EH (cell line): ENCODE data around the gene CCNK.

Source experiments
- DNase-seq: peaks from one replicate; pipeline ENCODE4 v3.0.0-alpha.2; 2015; ENCODE audit warnings: low read depth

CCNK gene

GRCh38 chr14:99519931-99520421, 38.8 kb downstream of the CCNK start:
- no peak for DNase-seq

GRCh38 chr14:99520571-99521081, 39.4 kb downstream of the CCNK start:
- DNase-seq: no peak

GRCh38 chr14:99521176-99522024, 40.2 kb downstream of the CCNK start:
- DNase-seq: no peak

GRCh38 chr14:99522025-99522401, 40.8 kb downstream of the CCNK start:
- DNase-seq: no peak

- peak; percentile 84 for DNase-seq
Observed at GRCh38 chr14:99522457-99522891, 41.3 kb downstream of the CCNK start.

GRCh38 chr14:99522934-99523703, 41.9 kb downstream of the CCNK start:
- peak; percentile 54 for DNase-seq

GRCh38 chr14:99523704-99524055, 42.5 kb downstream of the CCNK start:
- DNase-seq: no peak

- peak; percentile 24 for DNase-seq
Observed at GRCh38 chr14:99524091-99524661, 43.0 kb downstream of the CCNK start.

GRCh38 chr14:99524804-99525698, 43.8 kb downstream of the CCNK start:
- peak; percentile 71 for DNase-seq

- DNase-seq: no peak
Observed at GRCh38 chr14:99525699-99526080, 44.5 kb downstream of the CCNK start.

- DNase-seq: no peak
Observed at GRCh38 chr14:99527026-99527425, 45.8 kb downstream of the CCNK start.

- DNase-seq: no peak
Observed at GRCh38 chr14:99527427-99528076, 46.3 kb downstream of the CCNK start.

GRCh38 chr14:99529899-99530298, 48.7 kb downstream of the CCNK start:
- DNase-seq: peak; percentile 66

GRCh38 chr14:99530407-99531155, 49.4 kb downstream of the CCNK start:
- DNase-seq: peak; percentile 41

- peak; percentile 80 for DNase-seq
Observed at GRCh38 chr14:99531251-99532096, 50.3 kb downstream of the CCNK start.

- DNase-seq: no peak
Observed at GRCh38 chr14:99532310-99532709, 51.1 kb downstream of the CCNK start.

- DNase-seq: no peak
Observed at GRCh38 chr14:99534333-99534732, 53.1 kb downstream of the CCNK start.

- DNase-seq: peak; percentile 38
Observed at GRCh38 chr14:99534863-99535262, 53.7 kb downstream of the CCNK start.

GRCh38 chr14:99535448-99535847, 54.2 kb downstream of the CCNK start:
- no peak for DNase-seq
